H9 (cell line): ENCODE data around the gene LIN7C. TPM values are rescaled to one million over a fixed set of nuclear protein-coding genes. Genes with fewer than 3 reads are reported as not detected.

Source experiments
- DNase-seq: peaks from one replicate; pipeline ENCODE4 v3.0.0-alpha.2; 2017
- H2AFZ ChIP-seq: one replicate; pipeline ENCODE4 v1.6.1; 2013; ENCODE audit warnings: mild to moderate bottlenecking, low read length, control low read depth, moderate library complexity
- H2AK5ac ChIP-seq: 2 replicates; pipeline ENCODE4 v1.6.1; 2013; ENCODE audit warnings: low read length, control low read depth, mixed read lengths; ENCODE audit not compliant: insufficient read length
- H2BK120ac ChIP-seq: one replicate; pipeline ENCODE4 v1.6.1; 2013; ENCODE audit warnings: low read depth, mild to moderate bottlenecking, low read length, control low read depth, inconsistent platforms; ENCODE audit not compliant: poor library complexity, severe bottlenecking
- H2BK12ac ChIP-seq: 2 replicates; pipeline ENCODE4 v1.6.1; 2013; ENCODE audit warnings: low read length, control low read depth, mixed read lengths, low read depth; ENCODE audit not compliant: insufficient read length
- H2BK15ac ChIP-seq: 2 replicates; pipeline ENCODE4 v1.6.1; 2013; ENCODE audit warnings: low read depth, low read length, control low read depth
- H2BK20ac ChIP-seq: one replicate; pipeline ENCODE4 v1.6.1; 2013; ENCODE audit warnings: low read depth, mild to moderate bottlenecking, low read length, control low read depth, inconsistent platforms; ENCODE audit not compliant: poor library complexity, severe bottlenecking
- H2BK5ac ChIP-seq: 2 replicates; pipeline ENCODE4 v1.6.1; 2013; ENCODE audit warnings: low read length, control low read depth, mixed read lengths; ENCODE audit not compliant: insufficient read length
- H3K14ac ChIP-seq: 2 replicates; pipeline ENCODE4 v1.6.1; 2013; ENCODE audit warnings: low read length, control low read depth; ENCODE audit not compliant: insufficient read depth
- H3K18ac ChIP-seq: 2 replicates; pipeline ENCODE4 v1.6.1; 2013; ENCODE audit warnings: low read depth, mild to moderate bottlenecking, mixed read lengths, low read length, control low read depth; ENCODE audit not compliant: insufficient read length
- H3K23ac ChIP-seq: 2 replicates; pipeline ENCODE4 v1.6.1; 2013; ENCODE audit warnings: low read length, control low read depth, mixed read lengths, low read depth; ENCODE audit not compliant: insufficient read length
- H3K23me2 ChIP-seq: 2 replicates; pipeline ENCODE4 v1.6.1; 2013; ENCODE audit warnings: low read depth, mild to moderate bottlenecking, mixed read lengths, low read length, control low read depth; ENCODE audit not compliant: insufficient read length, poor library complexity, severe bottlenecking
- H3K27ac ChIP-seq: 2 replicates; pipeline ENCODE4 v1.5.1; 2013; ENCODE audit warnings: low read length, control low read depth, mixed read lengths, low read depth; ENCODE audit not compliant: insufficient read length
- H3K27me3 ChIP-seq: 2 replicates; pipeline ENCODE4 v1.6.1; 2013; ENCODE audit warnings: low read length, control low read depth, inconsistent platforms; ENCODE audit not compliant: insufficient read depth
- H3K4ac ChIP-seq: 2 replicates; pipeline ENCODE4 v1.6.1; 2013; ENCODE audit warnings: low read depth, mild to moderate bottlenecking, control low read depth, inconsistent platforms, low read length, moderate library complexity
- H3K4me1 ChIP-seq: 2 replicates; pipeline ENCODE4 v1.6.1; 2013; ENCODE audit warnings: low read length, control low read depth, inconsistent platforms; ENCODE audit not compliant: insufficient read depth
- H3K4me2 ChIP-seq: 2 replicates; pipeline ENCODE4 v1.6.1; 2013; ENCODE audit warnings: low read length, control low read depth, mixed read lengths; ENCODE audit not compliant: insufficient read length, insufficient read depth
- H3K56ac ChIP-seq: 2 replicates; pipeline ENCODE4 v1.6.1; 2013; ENCODE audit warnings: low read depth, mild to moderate bottlenecking, mixed read lengths, low read length, control low read depth; ENCODE audit not compliant: insufficient read length
- H3K79me1 ChIP-seq: 2 replicates; pipeline ENCODE4 v1.6.1; 2013; ENCODE audit warnings: low read depth, mild to moderate bottlenecking, moderate library complexity, low read length, control low read depth, inconsistent platforms; ENCODE audit not compliant: insufficient read depth, poor library complexity, severe bottlenecking
- H3K79me2 ChIP-seq: 2 replicates; pipeline ENCODE4 v1.6.1; 2013; ENCODE audit warnings: low read length, control low read depth, inconsistent platforms; ENCODE audit not compliant: insufficient read depth
- H3K9ac ChIP-seq: 2 replicates; pipeline ENCODE4 v1.6.1; 2013; ENCODE audit warnings: low read length, control low read depth, mixed read lengths; ENCODE audit not compliant: insufficient read length; ENCODE audit errors: extremely low read depth
- H3K9me3 ChIP-seq: one replicate; pipeline ENCODE4 v1.6.1; 2013; ENCODE audit warnings: low read depth, low read length, inconsistent platforms; ENCODE audit not compliant: control insufficient read depth
- H3T11ph ChIP-seq: one replicate; pipeline ENCODE4 v1.6.1; 2013; ENCODE audit warnings: mild to moderate bottlenecking, low read length, control low read depth, inconsistent platforms
- H4K20me1 ChIP-seq: one replicate; pipeline ENCODE4 v1.6.1; 2013; ENCODE audit not compliant: control insufficient read depth, insufficient read length, insufficient read depth
- H4K5ac ChIP-seq: 2 replicates; pipeline ENCODE4 v1.6.1; 2013; ENCODE audit warnings: low read depth, mild to moderate bottlenecking, mixed read lengths, low read length, control low read depth; ENCODE audit not compliant: insufficient read length
- H4K8ac ChIP-seq: replicated peaks from 2 replicates; pipeline ENCODE4 v1.6.1; 2013; ENCODE audit warnings: low read length, control low read depth, mixed read lengths, low read depth; ENCODE audit not compliant: insufficient read length
- H4K91ac ChIP-seq: 2 replicates; pipeline ENCODE4 v1.6.1; 2013; ENCODE audit warnings: low read depth, mild to moderate bottlenecking, moderate library complexity, mixed read lengths, low read length, control low read depth; ENCODE audit not compliant: insufficient read length
- H3K27ac Mint-ChIP-seq, 3 experiments: 2 replicates in 2 of 3; 3 replicates in 1 of 3; pipeline ENCODE4 v1.8.0; 2020 to 2021; ENCODE audit warnings: mixed read lengths in 3 of 3, mild to moderate bottlenecking in 1 of 3, moderate library complexity in 1 of 3
- H3K27me3 Mint-ChIP-seq: 2 replicates; pipeline ENCODE4 v1.8.0; 2021; ENCODE audit warnings: low read depth, mild to moderate bottlenecking, moderate library complexity, mixed read lengths
- H3K36me3 Mint-ChIP-seq, 3 experiments: 2 replicates in 2 of 3; 3 replicates in 1 of 3; pipeline ENCODE4 v1.8.0; 2020 to 2021; ENCODE audit warnings: low read depth in 3 of 3, mixed read lengths in 3 of 3; ENCODE audit not compliant: insufficient read depth in 1 of 3
- H3K4me1 Mint-ChIP-seq, 2 experiments: 2 replicates each; pipeline ENCODE4 v1.8.0; 2020; ENCODE audit warnings: mixed read lengths in 2 of 2
- H3K4me3 Mint-ChIP-seq, 2 experiments: 2 replicates in 1 of 2; 3 replicates in 1 of 2; pipeline ENCODE4 v1.8.0; 2020 to 2021; ENCODE audit warnings: mild to moderate bottlenecking in 2 of 2, mixed read lengths in 2 of 2, moderate library complexity in 1 of 2
- H3K9me3 Mint-ChIP-seq, 2 experiments: 2 replicates in 1 of 2; 3 replicates in 1 of 2; pipeline ENCODE4 v1.8.0; 2020; ENCODE audit warnings: mild to moderate bottlenecking in 2 of 2, mixed read lengths in 2 of 2, moderate library complexity in 1 of 2
- WGBS: extraction: QIAGEN DNeasy Blood & Tissue Kit; methylation state at CpG from one replicate; pipeline ENCODE4 v1.1.7; 2013; ENCODE audit warnings: missing lambda C conversion rate, low lambda C conversion rate, mixed read lengths; ENCODE audit not compliant: insufficient read length; ENCODE audit errors: extremely low coverage; 5-methylcytosine and 5-hydroxymethylcytosine counted together
- total RNA-seq: library from RNA; stranded (reverse); gene quantifications from 2 replicates; pipeline ENCODE4 v1.2.1, GENCODE V29; 2021
- TF ChIP-seq, protein P1 (sequence below): fragments of 200-600 bp; sonication (generic); conservative IDR thresholded peaks from 3 replicates; pipeline ENCODE4 v1.8.0; 2021; ENCODE audit warnings: antibody characterized with exemption, mild to moderate bottlenecking

Gene LIN7C
- total RNA-seq, 1 experiment from 2014 or later: 40.0 TPM

- no peak overlapping the region for H2BK12ac ChIP-seq
- H2BK120ac ChIP-seq: no peak overlapping the region
- no peak overlapping the region for H3T11ph ChIP-seq
- no peak overlapping the region for H2AK5ac ChIP-seq
- H3K79me2 ChIP-seq: no peaks in the 10 kb centered on the region
- H3K4ac ChIP-seq: no peak overlapping the region
- H3K4me1 Mint-ChIP-seq: peaks cover 4 to 10% of the 10 kb centered on the region in 2 experiments; a peak in 3 of 4 replicates
- no peaks in the 10 kb centered on the region for H3K23me2 ChIP-seq
- H4K20me1 ChIP-seq: no peaks in the 10 kb centered on the region
- H3K23ac ChIP-seq: no peak overlapping the region
- no peak overlapping the region for H4K5ac ChIP-seq
- no peaks in the 10 kb centered on the region for H3K36me3 Mint-ChIP-seq
- no CpG with 5 or more reads among the region's 2 CpGs for WGBS
- no peaks in the 10 kb centered on the region for H3K79me1 ChIP-seq
- H3K9me3 Mint-ChIP-seq: no peaks in the 10 kb centered on the region
- H3K4me3 Mint-ChIP-seq: no peak overlapping the region
- no peak overlapping the region for H3K9ac ChIP-seq
- H3K9me3 ChIP-seq: no peaks in the 10 kb centered on the region
- no peak overlapping the region for H4K8ac ChIP-seq
- no peak overlapping the region for H2BK5ac ChIP-seq
- H4K91ac ChIP-seq: no peak overlapping the region
- no peak overlapping the region for H3K56ac ChIP-seq
- DNase-seq: no peak
- H3K4me1 ChIP-seq: no peaks in the 10 kb centered on the region
- H3K27me3 Mint-ChIP-seq: no peaks in the 10 kb centered on the region
- H3K27me3 ChIP-seq: no peaks in the 10 kb centered on the region
- no peak overlapping the region for H3K4me2 ChIP-seq
- TF ChIP-seq, protein P1, sequence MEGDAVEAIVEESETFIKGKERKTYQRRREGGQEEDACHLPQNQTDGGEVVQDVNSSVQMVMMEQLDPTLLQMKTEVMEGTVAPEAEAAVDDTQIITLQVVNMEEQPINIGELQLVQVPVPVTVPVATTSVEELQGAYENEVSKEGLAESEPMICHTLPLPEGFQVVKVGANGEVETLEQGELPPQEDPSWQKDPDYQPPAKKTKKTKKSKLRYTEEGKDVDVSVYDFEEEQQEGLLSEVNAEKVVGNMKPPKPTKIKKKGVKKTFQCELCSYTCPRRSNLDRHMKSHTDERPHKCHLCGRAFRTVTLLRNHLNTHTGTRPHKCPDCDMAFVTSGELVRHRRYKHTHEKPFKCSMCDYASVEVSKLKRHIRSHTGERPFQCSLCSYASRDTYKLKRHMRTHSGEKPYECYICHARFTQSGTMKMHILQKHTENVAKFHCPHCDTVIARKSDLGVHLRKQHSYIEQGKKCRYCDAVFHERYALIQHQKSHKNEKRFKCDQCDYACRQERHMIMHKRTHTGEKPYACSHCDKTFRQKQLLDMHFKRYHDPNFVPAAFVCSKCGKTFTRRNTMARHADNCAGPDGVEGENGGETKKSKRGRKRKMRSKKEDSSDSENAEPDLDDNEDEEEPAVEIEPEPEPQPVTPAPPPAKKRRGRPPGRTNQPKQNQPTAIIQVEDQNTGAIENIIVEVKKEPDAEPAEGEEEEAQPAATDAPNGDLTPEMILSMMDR: no peak
- H3K27ac Mint-ChIP-seq: no peak overlapping the region
- H2AFZ ChIP-seq: no peak overlapping the region
- no peak overlapping the region for H3K18ac ChIP-seq
- no peak overlapping the region for H3K27ac ChIP-seq
- H2BK15ac ChIP-seq: no peak overlapping the region
- H3K14ac ChIP-seq: no peak overlapping the region
- H2BK20ac ChIP-seq: no peak overlapping the region
Measured at GRCh38 chr11:27541790-27542189, 35.2 kb upstream of the LIN7C start.
